ENCODE results near the gene AHCYL1. TPM values are rescaled to one million over a fixed set of nuclear protein-coding genes. Genes with fewer than 3 reads are reported as not detected.

Gene AHCYL1
- total RNA-seq, 1 experiment from 2014 or later: 89.0 TPM

- Histone ChIP-seq H3K23ac (ENCODE audit: insufficient read length, low read depth, low read length) (no peak overlapping the region), H3T11ph (ENCODE audit: low read length) (no peak overlapping the region), H3K79me1 (ENCODE audit: insufficient read depth, low read depth, low read length, poor library complexity, severe bottlenecking) (no peaks in the 10 kb centered on the region), H2BK20ac (ENCODE audit: low read depth, low read length, poor library complexity, severe bottlenecking) (no peak overlapping the region), H4K91ac (ENCODE audit: insufficient read length, low read depth, low read length) (no peak overlapping the region), H3K27ac (ENCODE audit: insufficient read length, low read depth, low read length) (no peak overlapping the region), H4K20me1 (ENCODE audit: control insufficient read depth, insufficient read depth, insufficient read length) (no peaks in the 10 kb centered on the region), H3K27me3 (ENCODE audit: insufficient read depth, low read length) (no peaks in the 10 kb centered on the region), H4K5ac (ENCODE audit: insufficient read length, low read depth, low read length) (no peak overlapping the region), H3K56ac (ENCODE audit: insufficient read length, low read depth, low read length) (no peak overlapping the region), H3K4ac (ENCODE audit: low read depth, low read length) (no peak overlapping the region), H2BK15ac (ENCODE audit: low read depth, low read length) (no peak overlapping the region), H3K9ac (ENCODE audit: extremely low read depth, insufficient read length, low read length) (no peak overlapping the region), H3K14ac (ENCODE audit: insufficient read depth, low read length) (no peak overlapping the region), H2BK12ac (ENCODE audit: insufficient read length, low read depth, low read length) (no peak overlapping the region), H3K4me1 (ENCODE audit: insufficient read depth, low read length) (no peaks in the 10 kb centered on the region), H3K79me2 (ENCODE audit: insufficient read depth, low read length) (no peaks in the 10 kb centered on the region), H3K18ac (ENCODE audit: insufficient read length, low read depth, low read length) (no peak overlapping the region), H3K23me2 (ENCODE audit: insufficient read length, low read depth, low read length, poor library complexity, severe bottlenecking) (no peaks in the 10 kb centered on the region), H3K4me2 (ENCODE audit: insufficient read depth, insufficient read length, low read length) (no peak overlapping the region), H2BK5ac (ENCODE audit: insufficient read length, low read length) (no peak overlapping the region), H2BK120ac (ENCODE audit: low read depth, low read length, poor library complexity, severe bottlenecking) (no peak overlapping the region), H3K9me3 (ENCODE audit: control insufficient read depth, low read depth, low read length) (no peaks in the 10 kb centered on the region), H4K8ac (replicated peaks; ENCODE audit: insufficient read length, low read depth, low read length) (no peak overlapping the region), H2AFZ (ENCODE audit: low read length) (no peak overlapping the region), H2AK5ac (ENCODE audit: insufficient read length, low read length) (no peak overlapping the region)
- Mint-ChIP-seq H3K27ac (no peak overlapping the region), H3K4me1 (no peaks in the 10 kb centered on the region), H3K27me3 (ENCODE audit: low read depth) (no peaks in the 10 kb centered on the region; the same call in 1 of the 2 replicates), H3K36me3 (ENCODE audit: insufficient read depth in 1 of 3, low read depth in 3 of 3) (peaks cover 35 to 72% (median 70%) of the 10 kb centered on the region in 3 experiments), H3K4me3 (no peak overlapping the region), H3K9me3 (no peaks in the 10 kb centered on the region)
- no peak for DNase-seq
- WGBS (ENCODE audit: extremely low coverage, insufficient read length, low lambda C conversion rate): no CpG with 5 or more reads among the region's 7 CpGs
- TF ChIP-seq CTCF (conservative IDR thresholded peaks at IDR 0.05): no peak
These were observed 73.5 kb downstream of the AHCYL1 start for GRCh38 chr1:110057963-110058518.

Data from H9 (cell line).